HepG2 (cell line): Measurements from ENCODE around the gene DDX20.

ENCODE experiments used
- EZH2 ChIP-seq: conservative IDR thresholded peaks from 2 replicates; pipeline ENCODE4 v1.6.1; 2012; ENCODE audit warnings: mild to moderate bottlenecking, low read depth, low read length, moderate library complexity
- NONO ChIP-seq, 2 experiments: fragments of 450-650 bp in 1 of 2; sonication (generic) in 1 of 2; formaldehyde crosslinking in 1 of 2; IDR thresholded peaks in 1 of 2; conservative IDR thresholded peaks in 1 of 2; 2 replicates each; pipeline versions ENCODE4 v1.6.1 to v1.8.0; 2017 to 2022; ENCODE audit warnings: mild to moderate bottlenecking in 1 of 2, missing genetic modification reagents in 1 of 2, moderate library complexity in 1 of 2
- ZNF589 ChIP-seq: sonication (generic); formaldehyde crosslinking; conservative IDR thresholded peaks from 2 replicates; pipeline ENCODE4 v1.8.0; 2022; ENCODE audit warnings: mild to moderate bottlenecking, moderate library complexity, missing genetic modification reagents
- ZSCAN29 ChIP-seq: sonication (generic); formaldehyde crosslinking; conservative IDR thresholded peaks from 2 replicates; pipeline ENCODE4 v1.4.0; 2020; ENCODE audit warnings: mild to moderate bottlenecking, missing genetic modification reagents
- TF ChIP-seq, protein P1 (sequence below): sonication (generic); formaldehyde crosslinking; conservative IDR thresholded peaks from 2 replicates; pipeline ENCODE4 v1.4.0; 2020; ENCODE audit warnings: missing genetic modification reagents
- TF ChIP-seq, protein P2 (sequence below): sonication (generic); formaldehyde crosslinking; IDR thresholded peaks from 2 replicates; pipeline ENCODE4 v1.4.0; 2020; ENCODE audit warnings: missing genetic modification reagents; ENCODE audit errors: not compliant biosample characterization
- TF ChIP-seq, protein P3 (sequence below): sonication (generic); formaldehyde crosslinking; IDR thresholded peaks from 2 replicates; pipeline ENCODE4 v1.5.1; 2020; ENCODE audit warnings: mild to moderate bottlenecking, missing genetic modification reagents

DNA sequence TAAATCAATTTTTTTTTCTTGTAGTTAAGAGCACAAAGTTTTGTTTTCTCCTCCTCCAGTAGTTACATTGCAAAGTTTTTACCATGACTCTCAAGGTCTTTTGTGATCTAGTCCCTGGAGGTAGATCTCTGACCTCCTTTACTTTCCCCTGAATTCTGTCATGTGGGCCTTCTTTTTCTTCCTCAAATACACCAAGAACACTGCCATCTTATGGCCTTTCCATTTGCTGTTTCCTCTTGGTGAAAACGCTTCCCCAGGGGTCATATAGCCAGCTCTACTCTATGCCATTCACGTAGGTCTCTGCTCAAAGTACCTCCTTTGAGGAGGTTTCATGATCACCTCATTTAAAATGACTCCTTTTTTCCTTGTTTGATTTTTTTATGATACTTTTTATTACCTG, 2.7 kb downstream of the DDX20 start:
- TF ChIP-seq NONO (IDR thresholded peaks at IDR 0.05) = no peak
- no peak for TF ChIP-seq NONO (CRISPR knock-in tag; conservative IDR thresholded peaks at IDR 0.05)
- TF ChIP-seq, protein P1, sequence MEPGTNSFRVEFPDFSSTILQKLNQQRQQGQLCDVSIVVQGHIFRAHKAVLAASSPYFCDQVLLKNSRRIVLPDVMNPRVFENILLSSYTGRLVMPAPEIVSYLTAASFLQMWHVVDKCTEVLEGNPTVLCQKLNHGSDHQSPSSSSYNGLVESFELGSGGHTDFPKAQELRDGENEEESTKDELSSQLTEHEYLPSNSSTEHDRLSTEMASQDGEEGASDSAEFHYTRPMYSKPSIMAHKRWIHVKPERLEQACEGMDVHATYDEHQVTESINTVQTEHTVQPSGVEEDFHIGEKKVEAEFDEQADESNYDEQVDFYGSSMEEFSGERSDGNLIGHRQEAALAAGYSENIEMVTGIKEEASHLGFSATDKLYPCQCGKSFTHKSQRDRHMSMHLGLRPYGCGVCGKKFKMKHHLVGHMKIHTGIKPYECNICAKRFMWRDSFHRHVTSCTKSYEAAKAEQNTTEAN (CRISPR knock-in tag) = no peak
- TF ChIP-seq, protein P2, sequence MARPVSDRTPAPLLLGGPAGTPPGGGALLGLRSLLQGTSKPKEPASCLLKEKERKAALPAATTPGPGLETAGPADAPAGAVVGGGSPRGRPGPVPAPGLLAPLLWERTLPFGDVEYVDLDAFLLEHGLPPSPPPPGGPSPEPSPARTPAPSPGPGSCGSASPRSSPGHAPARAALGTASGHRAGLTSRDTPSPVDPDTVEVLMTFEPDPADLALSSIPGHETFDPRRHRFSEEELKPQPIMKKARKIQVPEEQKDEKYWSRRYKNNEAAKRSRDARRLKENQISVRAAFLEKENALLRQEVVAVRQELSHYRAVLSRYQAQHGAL (CRISPR knock-in tag) = no peak
- TF ChIP-seq, protein P3, sequence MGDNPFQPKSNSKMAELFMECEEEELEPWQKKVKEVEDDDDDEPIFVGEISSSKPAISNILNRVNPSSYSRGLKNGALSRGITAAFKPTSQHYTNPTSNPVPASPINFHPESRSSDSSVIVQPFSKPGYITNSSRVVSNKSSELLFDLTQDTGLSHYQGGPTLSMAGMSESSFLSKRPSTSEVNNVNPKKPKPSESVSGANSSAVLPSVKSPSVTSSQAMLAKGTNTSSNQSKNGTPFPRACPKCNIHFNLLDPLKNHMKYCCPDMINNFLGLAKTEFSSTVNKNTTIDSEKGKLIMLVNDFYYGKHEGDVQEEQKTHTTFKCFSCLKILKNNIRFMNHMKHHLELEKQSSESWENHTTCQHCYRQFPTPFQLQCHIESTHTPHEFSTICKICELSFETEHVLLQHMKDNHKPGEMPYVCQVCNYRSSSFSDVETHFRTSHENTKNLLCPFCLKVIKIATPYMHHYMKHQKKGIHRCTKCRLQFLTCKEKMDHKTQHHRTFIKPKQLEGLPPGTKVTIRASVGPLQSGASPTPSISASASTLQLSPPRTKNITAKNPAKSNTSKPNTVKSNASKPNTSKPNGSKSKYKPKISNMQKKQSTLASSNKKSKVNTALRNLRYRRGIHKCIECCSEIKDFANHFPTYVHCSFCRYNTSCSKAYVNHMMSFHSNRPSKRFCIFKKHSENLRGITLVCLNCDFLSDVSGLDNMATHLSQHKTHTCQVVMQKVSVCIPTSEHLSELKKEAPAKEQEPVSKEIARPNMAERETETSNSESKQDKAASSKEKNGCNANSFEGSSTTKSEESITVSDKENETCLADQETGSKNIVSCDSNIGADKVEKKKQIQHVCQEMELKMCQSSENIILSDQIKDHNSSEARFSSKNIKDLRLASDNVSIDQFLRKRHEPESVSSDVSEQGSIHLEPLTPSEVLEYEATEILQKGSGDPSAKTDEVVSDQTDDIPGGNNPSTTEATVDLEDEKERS (CRISPR knock-in tag) = no peak
- no peak for TF ChIP-seq ZSCAN29 (CRISPR knock-in tag)
- TF ChIP-seq EZH2 = no peak
- no peak for TF ChIP-seq ZNF589
